Ovary (tissue), 9 donors: ENCODE results near the gene LKAAEAR1. TPM values are rescaled to one million over a fixed set of nuclear protein-coding genes. Genes with fewer than 3 reads are reported as not detected.

ENCODE experiments used
- DNase-seq, 5 donors: peaks; one replicate each; pipeline ENCODE4 v3.0.0-alpha.2; 2019 to 2020
- H3K27ac ChIP-seq, 2 donors: fragments of 200-600 bp; one replicate each; pipeline versions ENCODE4 v1.5.1 to v1.8.0; 2019 to 2022
- H3K27me3 ChIP-seq: fragments of 200-600 bp; one replicate; pipeline ENCODE4 v1.8.0; 2022
- H3K36me3 ChIP-seq: fragments of 200-600 bp; sonication (generic); one replicate; pipeline ENCODE4 v1.5.1; 2019
- H3K4me1 ChIP-seq: one replicate; pipeline ENCODE4 v1.8.1; 2013; ENCODE audit warnings: mild to moderate bottlenecking, moderate library complexity; ENCODE audit not compliant: insufficient read depth
- H3K4me3 ChIP-seq: fragments of 200-600 bp; sonication (generic); one replicate; pipeline ENCODE4 v1.5.1; 2017
- H3K9me3 ChIP-seq, 2 donors: fragments of 200-600 bp in 1 of 2; sonication (generic) in 1 of 2; one replicate each; pipeline versions ENCODE4 v1.5.1 to v1.8.1; 2013 to 2019; ENCODE audit warnings: mild to moderate bottlenecking in 1 of 2, moderate library complexity in 1 of 2
- EP300 ChIP-seq: sonication (generic); formaldehyde crosslinking; IDR thresholded peaks from one replicate; pipeline ENCODE4 v1.6.1; 2017; ENCODE audit warnings: antibody characterized with exemption
- POLR2A ChIP-seq: fragments of 450-650 bp; IDR thresholded peaks from one replicate; pipeline ENCODE4 v1.6.1; 2017; ENCODE audit warnings: antibody characterized with exemption, mild to moderate bottlenecking, moderate library complexity
- WGBS, 3 donors: extraction: QIAGEN DNeasy Blood & Tissue Kit in 1 of 3; methylation state at CpG; one replicate each; pipeline versions ENCODE4 v1.1.5 to v1.1.7; 2013 to 2017; 5-methylcytosine and 5-hydroxymethylcytosine counted together
- intact Hi-C, 4 donors: fragments of 100-400 bp; cut with DNase I; formaldehyde crosslinking; loops; one replicate each; pipeline versions ENCODE4 v1.11.0 to v1.15.1; 2022 to 2023
- polyA plus RNA-seq, 2 donors: library from polyadenylated mRNA; stranded (reverse); fragments of 200-250 nt in 1 of 2; fragments of 350-450 nt in 1 of 2; fragmentation: Illumina TruSeq in 1 of 2; extraction: RNeasy Lipid Tissue Mini Kit (QIAGEN cat#74804) in 1 of 2; gene quantifications; one replicate each; pipeline ENCODE4 v1.2.3, GENCODE V29; 2013 to 2014
- total RNA-seq, 7 donors: library from RNA; depleted of rRNA in 2 of 7; stranded (reverse); fragments of >200 nt in 2 of 7; fragmentation: NEBNext Ultra II Directional in 3 of 7; extraction: Animal tissue kit (Norgen Biotek cat#: 25700) in 3 of 7; gene quantifications; one replicate each; pipeline versions ENCODE4 v1.1.0 to v1.2.4, GENCODE V29; 2016 to 2023
- TF ChIP-seq, protein P1 (sequence below), 3 donors: fragments of 450-650 bp in 2 of 3; fragments of 200-600 bp in 1 of 3; IDR thresholded peaks; one replicate each; pipeline versions ENCODE4 v1.5.1 to v1.8.0; 2016 to 2022; ENCODE audit warnings: antibody characterized with exemption in 3 of 3, mild to moderate bottlenecking in 1 of 3
- donor health status: DM: no; HTN: no; CAD: no; lungs with moderate emphysema.
- donor health status: DM: no; HTN: no; CAD: no.
- donor health status: Bipolar disorder and iron deficiency.
- donor health status: DM: yes; HTN: yes; CAD: no.
- donor health status: DM: no; HTN: no; CAD: no.
- donor health status: DM: yes; HTN: yes; CAD: no.

Gene LKAAEAR1
- total and polyA plus RNA-seq, 9 donors: 10.5 TPM; not detected in 8

DNA sequence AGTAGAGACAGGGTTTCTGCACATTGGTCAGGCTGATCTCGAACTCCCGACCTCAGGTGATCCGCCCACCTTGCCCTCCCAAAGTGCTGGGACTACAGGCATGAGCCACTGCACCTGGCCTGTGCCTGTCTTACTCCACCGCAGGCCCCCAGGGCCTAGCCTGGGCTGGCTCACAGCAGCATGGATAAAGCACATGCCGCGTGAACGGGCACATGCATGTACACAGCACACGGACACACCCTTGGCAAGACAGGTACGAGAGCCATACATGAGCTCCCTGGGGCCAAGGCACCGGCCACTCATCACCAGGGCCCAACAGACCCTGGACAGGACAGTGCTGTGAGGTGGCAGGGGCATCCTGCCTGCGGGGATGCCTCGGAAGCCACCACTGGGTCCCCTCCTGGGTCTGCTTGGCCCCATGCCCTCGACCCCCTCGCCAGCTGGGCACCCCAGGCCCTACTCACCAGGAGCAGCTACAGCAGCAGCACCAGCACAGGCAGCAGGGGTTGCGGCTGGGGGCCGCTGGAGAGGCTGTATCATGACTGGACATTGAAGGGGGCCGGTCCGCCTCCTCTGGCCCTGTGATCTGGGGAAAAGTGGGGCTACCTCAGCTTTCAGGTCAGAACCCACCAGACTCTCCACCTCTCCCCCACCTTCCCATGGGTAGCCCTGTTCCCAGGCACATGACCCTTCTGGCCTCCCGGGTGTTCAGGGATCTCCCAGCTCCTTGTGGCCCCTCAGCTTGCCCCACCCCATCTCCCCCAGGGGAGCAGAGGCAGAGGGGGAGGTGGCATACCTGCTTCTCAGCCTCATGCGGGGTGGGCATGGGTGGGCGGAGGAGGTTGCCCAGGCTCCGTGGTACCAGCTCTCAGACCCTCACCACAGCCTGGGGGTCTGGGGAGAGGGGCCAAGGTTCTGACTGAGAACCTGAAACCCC is 7.9 kb downstream of the LKAAEAR1 start:
- Histone ChIP-seq H3K4me3 (no peak overlapping the region), H3K9me3 (no peaks in the 10 kb centered on the region), H3K36me3 (no peaks in the 10 kb centered on the region), H3K27ac (no peak overlapping the region), H3K4me1 (no peaks in the 10 kb centered on the region), H3K27me3 (no peaks in the 10 kb centered on the region)
- TF ChIP-seq POLR2A (no peak), EP300 (no peak)
- TF ChIP-seq, protein P1, sequence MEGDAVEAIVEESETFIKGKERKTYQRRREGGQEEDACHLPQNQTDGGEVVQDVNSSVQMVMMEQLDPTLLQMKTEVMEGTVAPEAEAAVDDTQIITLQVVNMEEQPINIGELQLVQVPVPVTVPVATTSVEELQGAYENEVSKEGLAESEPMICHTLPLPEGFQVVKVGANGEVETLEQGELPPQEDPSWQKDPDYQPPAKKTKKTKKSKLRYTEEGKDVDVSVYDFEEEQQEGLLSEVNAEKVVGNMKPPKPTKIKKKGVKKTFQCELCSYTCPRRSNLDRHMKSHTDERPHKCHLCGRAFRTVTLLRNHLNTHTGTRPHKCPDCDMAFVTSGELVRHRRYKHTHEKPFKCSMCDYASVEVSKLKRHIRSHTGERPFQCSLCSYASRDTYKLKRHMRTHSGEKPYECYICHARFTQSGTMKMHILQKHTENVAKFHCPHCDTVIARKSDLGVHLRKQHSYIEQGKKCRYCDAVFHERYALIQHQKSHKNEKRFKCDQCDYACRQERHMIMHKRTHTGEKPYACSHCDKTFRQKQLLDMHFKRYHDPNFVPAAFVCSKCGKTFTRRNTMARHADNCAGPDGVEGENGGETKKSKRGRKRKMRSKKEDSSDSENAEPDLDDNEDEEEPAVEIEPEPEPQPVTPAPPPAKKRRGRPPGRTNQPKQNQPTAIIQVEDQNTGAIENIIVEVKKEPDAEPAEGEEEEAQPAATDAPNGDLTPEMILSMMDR (IDR thresholded peaks at IDR 0.05): no peak
- intact Hi-C loops: no loop called here
- WGBS, 3 donors: 94 to 95% (median 94%) methylated on average over 19 to 22 of the region's 22 CpGs
- no peak for DNase-seq

DNA sequence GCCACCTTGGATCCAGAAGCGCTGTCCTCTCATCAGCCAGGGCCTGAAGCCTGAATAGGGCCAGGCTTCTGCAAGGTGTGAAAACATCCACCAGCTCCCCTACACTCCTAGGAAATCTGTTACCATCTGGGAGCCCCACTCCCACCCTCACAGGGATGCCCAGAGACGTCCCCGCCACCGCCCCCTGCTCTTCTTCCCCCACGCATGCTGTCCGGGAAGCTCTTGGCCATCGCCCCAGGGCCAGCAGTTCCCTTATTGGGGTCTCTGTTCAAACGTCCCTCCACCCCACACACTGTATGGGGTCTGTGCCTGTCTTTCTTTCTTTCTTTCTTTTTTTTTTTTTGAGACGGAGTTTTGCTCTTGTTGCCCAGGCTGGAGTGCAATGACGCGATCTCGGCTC is 8.6 kb downstream of the LKAAEAR1 start:
- TF ChIP-seq EP300 (no peak), POLR2A (no peak)
- TF ChIP-seq, protein P1 (IDR thresholded peaks at IDR 0.05): no peak
- Histone ChIP-seq H3K27ac (no peak overlapping the region), H3K9me3 (no peaks in the 10 kb centered on the region), H3K4me3 (no peak overlapping the region), H3K36me3 (no peaks in the 10 kb centered on the region), H3K27me3 (no peaks in the 10 kb centered on the region), H3K4me1 (no peaks in the 10 kb centered on the region)
- WGBS, 3 donors: 86 to 88% (median 87%) methylated on average over 12 of the region's 12 CpGs
- no peak for DNase-seq
- intact Hi-C loops: no loop called here

DNA sequence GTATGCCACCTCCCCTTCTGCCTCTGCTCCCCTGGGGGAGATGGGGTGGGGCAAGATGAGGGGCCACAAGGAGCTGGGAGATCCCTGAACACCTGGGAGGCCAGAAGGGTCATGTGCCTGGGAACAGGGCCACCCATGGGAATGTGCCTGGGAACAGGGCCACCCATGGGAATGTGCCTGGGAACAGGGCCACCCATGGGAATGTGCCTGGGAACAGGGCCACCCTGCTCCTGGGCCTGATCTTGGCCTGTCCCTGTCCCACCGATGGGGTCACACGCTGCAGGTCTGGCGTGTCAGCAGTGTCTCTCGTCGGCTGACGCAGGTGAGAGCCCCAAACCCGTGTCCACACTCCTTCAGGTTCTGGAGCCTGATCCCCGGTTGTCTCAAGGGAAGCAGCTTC is 9.2 kb downstream of the LKAAEAR1 start:
- H3K4me1 ChIP-seq: no peaks in the 10 kb centered on the region
- H3K4me3 ChIP-seq: no peak overlapping the region
- no peaks in the 10 kb centered on the region for H3K9me3 ChIP-seq
- WGBS, 3 donors: 86 to 89% (median 87%) methylated on average over 8 of the region's 8 CpGs
- intact Hi-C loops: no loop called here
- no peaks in the 10 kb centered on the region for H3K36me3 ChIP-seq
- DNase-seq: no peak
- H3K27ac ChIP-seq: no peak overlapping the region
- H3K27me3 ChIP-seq: no peaks in the 10 kb centered on the region
- TF ChIP-seq, protein P1 (IDR thresholded peaks at IDR 0.05): no peak
- TF ChIP-seq POLR2A (no peak), EP300 (no peak)

DNA sequence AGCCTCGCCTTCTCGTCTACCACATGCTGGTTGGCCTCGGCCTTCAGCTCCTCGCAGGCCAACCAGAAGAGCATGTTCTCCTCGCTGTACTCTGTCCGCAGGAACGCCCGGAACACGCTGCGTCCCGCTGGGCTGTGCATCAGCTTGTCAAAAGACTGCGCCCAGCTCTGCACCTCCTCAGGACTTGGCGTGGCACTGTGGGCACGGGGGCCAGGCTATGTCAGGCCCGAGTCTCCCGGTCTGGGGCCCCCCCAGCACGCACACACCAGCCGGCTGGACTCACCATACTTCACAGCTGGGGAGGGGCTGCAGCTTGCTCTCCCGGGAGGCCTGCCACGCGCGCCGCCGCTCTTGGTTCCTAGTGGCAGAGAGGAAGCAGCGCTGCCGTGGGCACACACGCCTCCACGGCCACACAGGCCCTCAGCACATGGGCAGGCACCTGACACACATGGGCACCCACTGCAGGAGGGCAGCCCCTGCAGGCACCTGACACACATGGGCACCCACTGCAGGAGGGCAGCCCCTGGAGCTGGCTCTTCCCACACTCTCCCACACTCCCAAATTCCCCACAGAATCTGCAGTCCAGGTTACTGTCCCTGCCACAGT is 9.9 kb downstream of the LKAAEAR1 start:
- no peaks in the 10 kb centered on the region for H3K27me3 ChIP-seq
- DNase-seq: no peak
- 85 to 91% (median 86%) methylated on average over 28 of the region's 28 CpGs for WGBS, 3 donors
- H3K9me3 ChIP-seq: no peaks in the 10 kb centered on the region
- TF ChIP-seq POLR2A (no peak), EP300 (no peak)
- TF ChIP-seq, protein P1 (IDR thresholded peaks at IDR 0.05): no peak
- H3K36me3 ChIP-seq: no peaks in the 10 kb centered on the region
- no peaks in the 10 kb centered on the region for H3K4me1 ChIP-seq
- H3K27ac ChIP-seq: no peak overlapping the region
- intact Hi-C loops: no loop called here
- no peak overlapping the region for H3K4me3 ChIP-seq
